HG03575 (cell line): ENCODE results near the gene CNTNAP2.

ENCODE experiments used
- ATAC-seq: cut with Tn5 transposase; IDR thresholded peaks from one replicate; pipeline ENCODE4 v1.9.1; 2021; ENCODE audit not compliant: unreplicated experiment, insufficient number of reproducible peaks, low FRiP score; ENCODE audit errors: extremely low read depth

The CNTNAP2 gene

GRCh38 chr7:146709451-146710027 is 592.9 kb downstream of the CNTNAP2 start:
- no peak for ATAC-seq

GRCh38 chr7:146713205-146713604 is 596.6 kb downstream of the CNTNAP2 start:
- no peak for ATAC-seq

GRCh38 chr7:146713934-146714333 is 597.3 kb downstream of the CNTNAP2 start:
- no peak for ATAC-seq

- no peak for ATAC-seq
Measured at GRCh38 chr7:146720195-146720594, 603.6 kb downstream of the CNTNAP2 start.

GRCh38 chr7:146722986-146723385 is 606.4 kb downstream of the CNTNAP2 start:
- no peak for ATAC-seq

GRCh38 chr7:146725520-146725919 is 608.9 kb downstream of the CNTNAP2 start:
- no peak for ATAC-seq

- no peak for ATAC-seq
Measured at GRCh38 chr7:146728141-146728540, 611.5 kb downstream of the CNTNAP2 start.

- ATAC-seq, result no peak
Measured at GRCh38 chr7:146728611-146729010, 612.0 kb downstream of the CNTNAP2 start.

GRCh38 chr7:146731185-146731584 is 614.6 kb downstream of the CNTNAP2 start:
- ATAC-seq, result no peak

- ATAC-seq, result no peak
Measured at GRCh38 chr7:146735992-146736391, 619.4 kb downstream of the CNTNAP2 start.

- no peak for ATAC-seq
Measured at GRCh38 chr7:146736446-146737190, 620.0 kb downstream of the CNTNAP2 start.

- no peak for ATAC-seq
Measured at GRCh38 chr7:146740039-146740438, 623.4 kb downstream of the CNTNAP2 start.

- ATAC-seq, result no peak
Measured at GRCh38 chr7:146741911-146742310, 625.3 kb downstream of the CNTNAP2 start.

- no peak for ATAC-seq
Measured at GRCh38 chr7:146754385-146754784, 637.8 kb downstream of the CNTNAP2 start.

- no peak for ATAC-seq
Measured at GRCh38 chr7:146755585-146755984, 639.0 kb downstream of the CNTNAP2 start.

GRCh38 chr7:146764458-146764857 is 647.9 kb downstream of the CNTNAP2 start:
- no peak for ATAC-seq

GRCh38 chr7:146768957-146769356 is 652.4 kb downstream of the CNTNAP2 start:
- no peak for ATAC-seq

- no peak for ATAC-seq
Measured at GRCh38 chr7:146772601-146773000, 656.0 kb downstream of the CNTNAP2 start.

GRCh38 chr7:146773506-146773905 is 656.9 kb downstream of the CNTNAP2 start:
- ATAC-seq, result no peak

- no peak for ATAC-seq
Measured at GRCh38 chr7:146781352-146782116, 664.9 kb downstream of the CNTNAP2 start.
